Brain microvascular endothelial cell (primary cell): ENCODE results near the gene CUX1.

Experiments used
- DNase-seq: peaks from one replicate; pipeline ENCODE4 v3.0.0-alpha.2; 2020
- H3K27ac ChIP-seq: fragments of 250-450 bp; sonication (Bioruptor Pico); 2 replicates; pipeline ENCODE4 v1.5.1; 2020; ENCODE audit warnings: mild to moderate bottlenecking, moderate library complexity
- H3K27me3 ChIP-seq: fragments of 250-450 bp; sonication (Bioruptor Pico); replicated peaks from 2 replicates; pipeline ENCODE4 v1.5.1; 2020; ENCODE audit warnings: mild to moderate bottlenecking
- H3K36me3 ChIP-seq: fragments of 250-450 bp; sonication (Bioruptor Pico); replicated peaks from 2 replicates; pipeline ENCODE4 v1.5.1; 2020; ENCODE audit warnings: mild to moderate bottlenecking
- H3K4me3 ChIP-seq: 2 replicates; pipeline ENCODE4 v1.5.1; 2011; ENCODE audit warnings: low read depth, mild to moderate bottlenecking, control low read depth, low read length, moderate library complexity
- CTCF ChIP-seq: IDR thresholded peaks from 2 replicates; pipeline ENCODE4 v1.5.1; 2011; ENCODE audit warnings: low read depth, mild to moderate bottlenecking, moderate library complexity, low read length, control low read depth, inconsistent platforms; ENCODE audit errors: missing control alignments
- in situ Hi-C: cut with HindIII; loops from 2 replicates; pipeline ENCODE4 v1.10.0; 2017; ENCODE audit warnings: low sequenced_read_pairs, low pct_ligation_motif_present

CUX1 gene

GRCh38 chr7:102261451-102261850 lies 444.0 kb downstream of the CUX1 start:
- no peak for TF ChIP-seq CTCF
- H3K36me3 ChIP-seq = no peaks in the 10 kb centered on the region
- in situ Hi-C loops = no loop called here
- no peaks in the 10 kb centered on the region for H3K27me3 ChIP-seq
- no peak for DNase-seq
- no peak overlapping the region for H3K4me3 ChIP-seq
- no peak overlapping the region for H3K27ac ChIP-seq

- no peak for DNase-seq
- in situ Hi-C loops = no loop called here
- no peaks in the 10 kb centered on the region for H3K36me3 ChIP-seq
- H3K27me3 ChIP-seq = no peaks in the 10 kb centered on the region
- no peak overlapping the region for H3K27ac ChIP-seq
- H3K4me3 ChIP-seq = no peak overlapping the region
- no peak for TF ChIP-seq CTCF
These were observed 445.1 kb downstream of the CUX1 start for GRCh38 chr7:102262546-102262945.

GRCh38 chr7:102264367-102264891 lies 447.0 kb downstream of the CUX1 start:
- Histone ChIP-seq H3K27ac (no peak overlapping the region), H3K27me3 (no peaks in the 10 kb centered on the region), H3K36me3 (no peaks in the 10 kb centered on the region), H3K4me3 (no peak overlapping the region)
- no peak for TF ChIP-seq CTCF
- no peak for DNase-seq
- in situ Hi-C loops = no loop called here

- DNase-seq = no peak
- Histone ChIP-seq H3K4me3 (no peak overlapping the region), H3K27me3 (no peaks in the 10 kb centered on the region), H3K27ac (no peak overlapping the region), H3K36me3 (no peaks in the 10 kb centered on the region)
- in situ Hi-C loops = no loop called here
- TF ChIP-seq CTCF = no peak
These were observed 449.1 kb downstream of the CUX1 start for GRCh38 chr7:102266541-102266940.

- no peak overlapping the region for H3K27ac ChIP-seq
- H3K36me3 ChIP-seq = no peaks in the 10 kb centered on the region
- no peak overlapping the region for H3K4me3 ChIP-seq
- in situ Hi-C loops = no loop called here
- no peak for DNase-seq
- no peaks in the 10 kb centered on the region for H3K27me3 ChIP-seq
- TF ChIP-seq CTCF = no peak
These were observed 451.2 kb downstream of the CUX1 start for GRCh38 chr7:102268635-102269034.

GRCh38 chr7:102270178-102270887 lies 452.9 kb downstream of the CUX1 start:
- in situ Hi-C loops = no loop called here
- H3K36me3 ChIP-seq = no peaks in the 10 kb centered on the region
- no peak overlapping the region for H3K4me3 ChIP-seq
- TF ChIP-seq CTCF = no peak
- no peaks in the 10 kb centered on the region for H3K27me3 ChIP-seq
- DNase-seq = no peak
- H3K27ac ChIP-seq = no peak overlapping the region
